ENCODE data around the gene METTL16. TPM values are rescaled to one million over a fixed set of nuclear protein-coding genes. Genes with fewer than 3 reads are reported as not detected.

Gene METTL16
- total RNA-seq, 1 donor from 2014 or later = 61.1 TPM

Other genes with a start within 250 kb of the METTL16 start
- 31.6 and 36.2 TPM in 2 replicates for gene SMG6, start 208.1 kb downstream of the METTL16 start, total RNA-seq
- 13.8 and 15.6 TPM in 2 replicates for gene SRR, start 207.9 kb downstream of the METTL16 start, total RNA-seq
- gene TSR1, start 175.4 kb downstream of the METTL16 start, total RNA-seq = 97.9 and 99.3 TPM in 2 replicates
- gene SGSM2, start 174.4 kb downstream of the METTL16 start, total RNA-seq = 44.4 and 49.7 TPM in 2 replicates
- 29.1 and 32.8 TPM in 2 replicates for gene MNT, start 110.8 kb downstream of the METTL16 start, total RNA-seq
- gene PAFAH1B1, start 81.8 kb upstream of the METTL16 start, total RNA-seq = 166 and 170 TPM in 2 replicates
- gene CLUH, start 199.9 kb upstream of the METTL16 start, total RNA-seq = 178 and 193 TPM in 2 replicates
- gene CCDC92B, start 237.8 kb upstream of the METTL16 start, total RNA-seq = 0.14 TPM in 2 replicates

Data from activated CD4-positive, alpha-beta T cell treated with anti-CD3 and anti-CD28 coated beads, Interleukin-2, amount 10 ng/mL, durations not matched to agents 24 days and 14 days (primary cell).